Stimulated activated CD8-positive, alpha-beta memory T cell treated with anti-CD3 and anti-CD28 coated beads, Interleukin-7, amount 100 ng/mL, for 4 hours (primary cell): ENCODE data around the gene ASCL4.

Experiments
- DNase-seq, 2 donors: peaks; one replicate each; pipeline ENCODE4 v3.0.0-alpha.2; 2020; ENCODE audit warnings: low read depth in 2 of 2

ASCL4 gene

DNA sequence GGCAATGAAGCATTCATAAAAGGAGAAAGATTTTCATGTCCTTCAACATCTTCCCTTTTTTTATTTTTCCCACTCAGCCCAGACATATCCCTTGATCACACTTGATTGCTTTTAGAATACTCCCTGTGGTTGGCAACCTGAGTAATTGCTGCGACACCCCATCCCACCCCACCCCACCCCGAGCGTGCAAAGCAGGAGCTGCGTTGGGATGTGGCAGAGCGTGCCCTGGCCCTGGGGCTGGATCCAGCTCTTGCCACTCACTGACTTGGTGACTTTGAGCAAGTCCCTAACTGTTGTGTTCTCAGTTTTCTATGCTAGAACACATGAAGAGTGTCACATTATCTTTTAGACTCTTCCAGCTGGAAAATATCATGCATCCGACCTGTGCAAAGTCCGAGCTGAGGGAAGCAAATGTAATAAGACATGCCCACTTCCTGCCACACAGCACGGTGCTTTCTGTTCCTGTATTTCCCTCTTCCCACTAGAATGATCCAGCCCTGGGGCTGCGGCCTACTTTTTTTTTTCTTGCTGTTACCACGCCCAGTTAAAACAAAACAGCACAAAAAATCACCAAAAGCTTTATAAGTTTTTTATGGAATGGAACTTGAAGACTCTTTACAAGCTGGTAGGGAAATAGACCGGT is 4.0 kb downstream of the ASCL4 start:
- DNase-seq, result no peak

DNA sequence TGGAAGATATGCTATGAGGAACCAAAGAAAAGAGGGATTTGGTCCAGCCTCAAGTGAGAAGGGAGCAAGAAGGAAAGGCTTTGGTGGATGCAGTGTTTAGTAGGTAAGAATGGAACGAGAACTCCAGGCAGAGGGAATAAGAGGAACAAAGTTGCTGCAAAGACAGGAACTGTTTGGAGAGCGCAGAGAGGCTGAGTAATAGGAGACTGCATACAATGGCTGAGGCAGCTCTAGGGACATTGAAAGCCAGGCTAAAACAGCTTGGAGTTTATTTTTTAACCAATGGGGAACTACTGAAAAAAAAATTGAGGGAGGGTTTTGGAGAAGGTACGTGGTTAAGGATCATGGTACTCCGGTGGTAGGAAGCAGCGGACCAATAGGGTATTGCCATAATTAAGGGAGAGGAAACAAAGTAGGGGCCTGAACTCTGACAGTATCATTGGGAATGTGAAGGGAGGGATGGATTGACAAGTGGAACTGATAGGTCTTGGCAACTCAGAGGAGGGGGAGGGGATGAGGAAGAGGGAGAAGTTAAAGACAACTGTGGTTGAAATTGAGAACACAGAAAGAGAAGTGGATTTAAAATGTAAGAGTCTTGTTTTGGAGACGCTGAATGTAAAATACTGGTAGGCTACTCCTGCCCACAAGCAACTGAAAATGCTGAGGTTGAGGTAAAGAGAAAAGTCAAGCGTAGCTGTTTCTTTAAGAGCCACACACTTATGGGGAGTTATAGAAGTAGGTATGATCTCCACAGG is 4.8 kb downstream of the ASCL4 start:
- no peak for DNase-seq

DNA sequence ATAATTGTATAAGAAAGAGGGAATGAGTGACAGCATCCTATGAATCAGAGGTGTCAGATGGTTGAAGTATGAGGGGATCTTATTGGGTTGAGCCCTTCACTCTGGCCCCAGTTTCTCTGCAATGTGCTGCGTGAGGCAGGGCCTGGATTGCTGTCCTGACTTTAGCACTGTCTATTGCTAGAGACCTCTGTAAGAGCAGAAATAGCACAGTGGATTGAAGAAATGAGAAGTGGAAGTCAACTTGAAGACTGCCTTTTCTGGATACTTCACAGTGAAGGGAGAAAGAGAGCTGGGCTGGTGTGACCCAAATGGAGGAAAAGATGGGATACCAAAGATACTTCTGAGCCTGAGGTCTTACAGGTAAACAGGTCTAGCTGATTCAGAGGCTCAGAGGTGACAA is 5.8 kb downstream of the ASCL4 start:
- no peak for DNase-seq

- no peak for DNase-seq
These were observed 7.6 kb downstream of the ASCL4 start for GRCh38 chr12:107782067-107782466.

DNA sequence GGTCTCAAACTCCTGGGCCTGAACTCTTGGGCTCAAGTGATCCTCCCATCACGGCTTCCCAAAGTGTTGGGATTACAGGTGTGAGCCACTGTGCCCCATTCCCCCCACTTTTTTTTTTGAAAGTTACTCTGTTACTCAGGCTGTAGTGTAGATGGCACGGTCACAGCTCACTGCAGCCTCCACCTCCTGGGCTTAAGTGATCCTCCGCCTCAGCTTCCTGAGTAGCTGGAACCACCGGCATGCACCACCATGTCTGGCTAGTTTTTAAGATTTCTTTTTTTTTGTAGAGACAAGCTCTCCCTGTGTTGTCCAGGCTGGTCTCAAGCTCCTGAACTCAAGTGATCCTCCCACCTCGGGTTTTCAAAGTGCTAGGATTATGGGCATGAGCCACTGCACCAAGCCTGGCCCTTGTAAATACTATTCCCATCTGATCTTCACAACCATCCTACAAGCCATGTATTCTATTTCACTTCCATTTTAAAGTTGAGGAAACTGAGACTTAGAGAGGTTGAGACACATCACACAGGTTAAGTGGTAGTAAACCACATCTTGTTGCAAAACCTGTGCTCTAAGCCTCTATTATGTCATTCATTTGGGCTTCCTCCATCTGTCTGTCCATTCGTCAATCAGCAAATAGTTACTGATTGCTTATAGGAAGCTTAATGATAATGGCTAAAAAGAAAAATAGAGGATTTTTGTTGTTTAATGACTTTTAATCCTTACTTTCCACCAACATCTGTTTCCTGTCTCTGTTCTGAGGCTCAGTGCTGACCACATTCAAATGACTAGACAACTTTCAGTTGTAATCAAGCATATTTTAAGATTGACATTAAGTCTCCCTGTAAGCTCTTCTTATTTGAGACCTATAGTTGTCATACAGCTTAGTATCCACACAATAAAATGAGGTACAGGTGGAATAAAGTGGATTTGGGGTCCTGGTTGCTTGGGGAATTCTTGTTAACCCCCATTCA is 9.2 kb downstream of the ASCL4 start:
- DNase-seq, result no peak

GRCh38 chr12:107788281-107788680 is 13.8 kb downstream of the ASCL4 start:
- DNase-seq, result no peak

DNA sequence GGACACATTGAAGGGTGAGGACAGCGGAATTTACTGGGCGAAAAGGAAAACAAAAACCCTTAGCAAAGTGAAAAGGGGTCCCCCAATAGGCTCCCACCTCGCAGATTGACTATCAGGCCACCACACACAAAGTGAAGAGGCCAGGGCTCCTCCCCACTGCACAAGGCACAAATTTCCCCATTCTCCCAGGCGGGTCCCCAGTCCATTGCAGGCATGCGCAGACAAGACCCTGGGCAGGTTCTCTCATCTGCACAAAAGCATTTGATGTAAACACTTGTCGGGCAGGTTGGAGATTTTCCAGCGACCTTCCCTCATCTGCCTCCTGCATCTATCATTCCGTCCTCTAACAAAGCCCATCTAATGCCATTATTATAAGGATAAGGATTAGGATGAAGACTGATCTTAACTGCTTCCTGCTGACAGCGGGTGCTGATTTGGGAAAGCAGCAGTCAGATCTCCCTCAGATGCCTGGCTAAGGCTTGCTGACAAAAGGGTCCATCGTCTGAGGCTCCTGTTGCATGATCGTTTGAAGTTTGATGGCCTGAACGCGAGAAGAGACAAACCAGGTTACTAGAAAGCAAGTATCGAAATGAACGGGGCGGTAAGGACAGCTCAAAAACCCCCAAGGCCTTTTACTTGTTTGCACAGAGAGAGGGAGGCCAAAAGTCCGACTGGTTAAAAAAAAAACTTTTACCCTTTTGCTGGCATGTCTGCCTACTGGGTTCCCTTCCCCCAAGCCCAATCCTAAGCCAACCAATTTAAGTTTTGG is 14.4 kb downstream of the ASCL4 start:
- DNase-seq, result no peak

- no peak for DNase-seq
These were observed 17.1 kb downstream of the ASCL4 start for GRCh38 chr12:107791465-107792089.

- DNase-seq, result no peak
These were observed 19.9 kb downstream of the ASCL4 start for GRCh38 chr12:107794451-107794850.

DNA sequence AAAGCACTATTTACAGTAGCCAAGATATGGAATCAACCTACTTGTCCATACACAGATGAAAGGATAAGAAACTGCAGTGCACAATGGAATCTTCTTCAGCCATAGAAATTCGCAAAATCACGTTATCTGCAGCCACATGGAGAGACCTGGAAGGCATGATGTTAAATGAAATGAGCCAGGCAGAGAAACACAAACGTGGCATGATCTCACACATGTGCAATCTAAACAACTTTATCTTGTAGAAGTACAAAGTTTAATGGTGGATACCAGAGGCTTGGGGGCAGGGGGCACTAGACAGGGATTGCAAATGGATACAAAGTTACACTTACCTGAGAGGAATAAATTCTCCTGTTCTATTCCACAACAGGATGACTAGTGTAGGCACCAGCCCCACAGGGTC is 24.1 kb downstream of the ASCL4 start:
- no peak for DNase-seq

- no peak for DNase-seq
These were observed 26.6 kb downstream of the ASCL4 start for GRCh38 chr12:107801150-107801549.

DNA sequence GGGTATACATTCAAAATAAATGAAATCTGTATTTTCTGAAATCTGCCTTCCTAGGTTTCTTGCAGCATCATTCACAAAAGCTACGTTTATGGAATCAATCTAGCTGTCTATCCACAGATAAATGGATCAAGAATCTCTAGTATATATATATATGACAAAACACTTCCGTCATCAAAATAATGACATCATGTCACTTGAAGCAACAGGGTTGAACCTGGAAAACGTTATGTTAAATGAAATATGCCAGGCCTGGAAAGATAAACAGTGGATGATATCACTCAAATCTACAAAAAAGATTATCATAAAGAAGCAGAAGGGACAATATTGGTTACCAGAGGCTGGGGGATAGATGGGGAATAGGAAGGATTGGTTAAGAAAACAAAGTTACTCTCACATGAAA is 28.6 kb downstream of the ASCL4 start:
- DNase-seq, result no peak

DNA sequence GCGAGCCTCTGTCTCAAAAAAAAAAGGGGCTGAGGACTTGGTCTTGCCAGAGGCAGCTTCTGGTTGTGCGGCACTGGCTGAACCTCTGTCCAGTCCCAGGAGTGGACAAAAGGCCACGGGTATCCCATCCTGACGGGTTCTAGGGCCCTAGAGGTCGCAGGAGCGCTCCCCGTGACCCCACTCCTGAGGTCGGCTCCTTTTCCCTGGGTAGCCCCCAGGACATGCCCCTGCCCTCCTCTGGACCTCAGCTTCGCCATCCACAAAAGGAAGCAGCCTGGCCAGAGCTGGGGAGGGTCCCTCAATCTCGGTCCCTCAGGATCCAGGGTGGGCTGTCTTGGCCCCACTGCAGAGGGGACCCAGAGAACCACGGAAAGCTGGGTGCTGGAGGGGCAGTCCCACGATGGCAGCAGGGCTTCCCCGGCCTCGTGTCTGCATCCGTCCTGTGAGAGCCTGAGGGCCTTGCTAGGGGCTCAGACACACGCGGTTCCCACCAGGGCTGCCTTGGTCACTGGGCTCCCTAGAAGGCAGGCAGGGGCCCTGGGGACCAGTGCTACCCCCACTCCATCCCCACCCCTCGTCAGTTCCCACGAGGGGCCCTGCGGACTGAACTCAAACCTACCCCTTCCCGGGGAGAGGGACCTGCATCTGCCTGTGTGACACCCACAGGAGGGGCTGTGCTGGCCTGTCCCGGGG is 31.1 kb downstream of the ASCL4 start:
- DNase-seq, result no peak

- no peak for DNase-seq
These were observed 33.1 kb downstream of the ASCL4 start for GRCh38 chr12:107807471-107808150.

- DNase-seq, result no peak
These were observed 42.7 kb downstream of the ASCL4 start for GRCh38 chr12:107817250-107817649.

- DNase-seq, result no peak
These were observed 44.5 kb downstream of the ASCL4 start for GRCh38 chr12:107818984-107819383.

DNA sequence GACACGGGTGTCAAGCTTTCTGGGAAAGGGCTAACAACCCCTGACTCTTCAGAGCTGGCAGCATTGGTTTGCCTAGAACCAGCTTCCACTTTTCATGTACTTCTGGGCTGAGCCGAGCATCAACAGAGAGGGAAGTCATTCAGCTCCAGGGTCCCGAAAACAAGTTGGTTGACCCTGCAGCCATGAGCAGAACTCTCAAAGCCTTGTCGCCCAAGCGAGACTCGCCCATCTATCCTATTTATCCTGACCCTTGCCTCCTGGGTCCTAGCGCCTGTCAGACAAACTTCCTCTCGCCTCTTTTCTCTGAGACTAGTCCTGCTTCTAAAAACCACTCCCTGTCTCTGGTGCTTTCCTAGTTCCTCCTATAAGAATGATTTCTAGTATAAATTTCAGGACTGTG is 47.9 kb downstream of the ASCL4 start:
- DNase-seq, result no peak
